ENCODE data around the gene WDR33.

Gene WDR33

GRCh38 chr2:127690696-127691095, 120.3 kb downstream of the WDR33 start:
- no peak for DNase-seq

- no peak for DNase-seq
These were observed 122.6 kb downstream of the WDR33 start for GRCh38 chr2:127688405-127688804.

GRCh38 chr2:127685410-127686080, 125.4 kb downstream of the WDR33 start:
- no peak for DNase-seq

- DNase-seq, result no peak
These were observed 127.2 kb downstream of the WDR33 start for GRCh38 chr2:127683757-127684156.

GRCh38 chr2:127683056-127683455, 127.9 kb downstream of the WDR33 start:
- no peak for DNase-seq

GRCh38 chr2:127681976-127682857, 128.8 kb downstream of the WDR33 start:
- DNase-seq, result no peak

- peak; percentile 44 for DNase-seq
These were observed 129.6 kb downstream of the WDR33 start for GRCh38 chr2:127681288-127681804.

- DNase-seq, result no peak
These were observed 130.2 kb downstream of the WDR33 start for GRCh38 chr2:127680706-127681287.

- no peak for DNase-seq
These were observed 131.2 kb downstream of the WDR33 start for GRCh38 chr2:127679680-127680361.

GRCh38 chr2:127678991-127679390, 132.0 kb downstream of the WDR33 start:
- DNase-seq, result no peak

- DNase-seq, result no peak
These were observed 132.4 kb downstream of the WDR33 start for GRCh38 chr2:127678531-127678930.

GRCh38 chr2:127676906-127677305, 134.1 kb downstream of the WDR33 start:
- no peak for DNase-seq

- peak; percentile 63 for DNase-seq
These were observed 135.4 kb downstream of the WDR33 start, which contains the start of gene LIMS2 for GRCh38 chr2:127675331-127676261. Gene LIMS2 (minus strand): TSS chr2:127675530. CDS start chr2:127675024, 506 bp downstream.

- DNase-seq, result no peak
These were observed 136.4 kb downstream of the WDR33 start for GRCh38 chr2:127674241-127675209.

- DNase-seq, result no peak
These were observed 137.5 kb downstream of the WDR33 start for GRCh38 chr2:127673291-127674069.

GRCh38 chr2:127672341-127673224, 138.4 kb downstream of the WDR33 start:
- no peak for DNase-seq

GRCh38 chr2:127671557-127672302, 139.2 kb downstream of the WDR33 start:
- no peak for DNase-seq

GRCh38 chr2:127670957-127671290, 140.0 kb downstream of the WDR33 start:
- DNase-seq, result no peak

All from eye (tissue), 1 donor.